ENCODE measurements around the gene LDLR.

DNA sequence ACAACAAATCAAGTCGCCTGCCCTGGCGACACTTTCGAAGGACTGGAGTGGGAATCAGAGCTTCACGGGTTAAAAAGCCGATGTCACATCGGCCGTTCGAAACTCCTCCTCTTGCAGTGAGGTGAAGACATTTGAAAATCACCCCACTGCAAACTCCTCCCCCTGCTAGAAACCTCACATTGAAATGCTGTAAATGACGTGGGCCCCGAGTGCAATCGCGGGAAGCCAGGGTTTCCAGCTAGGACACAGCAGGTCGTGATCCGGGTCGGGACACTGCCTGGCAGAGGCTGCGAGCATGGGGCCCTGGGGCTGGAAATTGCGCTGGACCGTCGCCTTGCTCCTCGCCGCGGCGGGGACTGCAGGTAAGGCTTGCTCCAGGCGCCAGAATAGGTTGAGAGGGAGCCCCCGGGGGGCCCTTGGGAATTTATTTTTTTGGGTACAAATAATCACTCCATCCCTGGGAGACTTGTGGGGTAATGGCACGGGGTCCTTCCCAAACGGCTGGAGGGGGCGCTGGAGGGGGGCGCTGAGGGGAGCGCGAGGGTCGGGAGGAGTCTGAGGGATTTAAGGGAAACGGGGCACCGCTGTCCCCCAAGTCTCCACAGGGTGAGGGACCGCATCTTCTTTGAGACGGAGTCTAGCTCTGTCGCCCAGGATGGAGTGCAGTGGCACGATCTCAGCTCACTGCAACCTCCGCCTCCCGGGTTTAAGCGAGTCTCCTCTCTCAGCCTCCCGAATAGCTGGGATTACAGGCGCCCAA is at the start of gene LDLR:
- TF ChIP-seq MYC (IDR thresholded peaks at IDR 0.05; ENCODE audit: borderline replicate concordance, low read length) (no peak), HOXB5 (CRISPR knock-in tag; IDR thresholded peaks at IDR 0.05) (no peak), HDAC2 (IDR thresholded peaks at IDR 0.05) (no peak), NFE2L2 (conservative IDR thresholded peaks at IDR 0.05; ENCODE audit: low read length) (no peak), POLR2A (IDR thresholded peaks at IDR 0.05; ENCODE audit: low read length) (peak; percentile 73), FOXS1 (CRISPR knock-in tag; IDR thresholded peaks at IDR 0.05) (no peak), JUNB (IDR thresholded peaks at IDR 0.05) (no peak), RFX5 (IDR thresholded peaks at IDR 0.05) (no peak), CEBPB (IDR thresholded peaks at IDR 0.05) (peak in 1 of 2 experiments; percentile 45; a peak in 2 of 4 replicates), HOXA7 (CRISPR knock-in tag; IDR thresholded peaks at IDR 0.05) (no peak), CHD2 (IDR thresholded peaks at IDR 0.05; ENCODE audit: low read length, partially characterized antibody) (no peak)
- TF ChIP-seq, protein P1, sequence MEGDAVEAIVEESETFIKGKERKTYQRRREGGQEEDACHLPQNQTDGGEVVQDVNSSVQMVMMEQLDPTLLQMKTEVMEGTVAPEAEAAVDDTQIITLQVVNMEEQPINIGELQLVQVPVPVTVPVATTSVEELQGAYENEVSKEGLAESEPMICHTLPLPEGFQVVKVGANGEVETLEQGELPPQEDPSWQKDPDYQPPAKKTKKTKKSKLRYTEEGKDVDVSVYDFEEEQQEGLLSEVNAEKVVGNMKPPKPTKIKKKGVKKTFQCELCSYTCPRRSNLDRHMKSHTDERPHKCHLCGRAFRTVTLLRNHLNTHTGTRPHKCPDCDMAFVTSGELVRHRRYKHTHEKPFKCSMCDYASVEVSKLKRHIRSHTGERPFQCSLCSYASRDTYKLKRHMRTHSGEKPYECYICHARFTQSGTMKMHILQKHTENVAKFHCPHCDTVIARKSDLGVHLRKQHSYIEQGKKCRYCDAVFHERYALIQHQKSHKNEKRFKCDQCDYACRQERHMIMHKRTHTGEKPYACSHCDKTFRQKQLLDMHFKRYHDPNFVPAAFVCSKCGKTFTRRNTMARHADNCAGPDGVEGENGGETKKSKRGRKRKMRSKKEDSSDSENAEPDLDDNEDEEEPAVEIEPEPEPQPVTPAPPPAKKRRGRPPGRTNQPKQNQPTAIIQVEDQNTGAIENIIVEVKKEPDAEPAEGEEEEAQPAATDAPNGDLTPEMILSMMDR (IDR thresholded peaks at IDR 0.05) = no peak
- TF ChIP-seq, protein P2, sequence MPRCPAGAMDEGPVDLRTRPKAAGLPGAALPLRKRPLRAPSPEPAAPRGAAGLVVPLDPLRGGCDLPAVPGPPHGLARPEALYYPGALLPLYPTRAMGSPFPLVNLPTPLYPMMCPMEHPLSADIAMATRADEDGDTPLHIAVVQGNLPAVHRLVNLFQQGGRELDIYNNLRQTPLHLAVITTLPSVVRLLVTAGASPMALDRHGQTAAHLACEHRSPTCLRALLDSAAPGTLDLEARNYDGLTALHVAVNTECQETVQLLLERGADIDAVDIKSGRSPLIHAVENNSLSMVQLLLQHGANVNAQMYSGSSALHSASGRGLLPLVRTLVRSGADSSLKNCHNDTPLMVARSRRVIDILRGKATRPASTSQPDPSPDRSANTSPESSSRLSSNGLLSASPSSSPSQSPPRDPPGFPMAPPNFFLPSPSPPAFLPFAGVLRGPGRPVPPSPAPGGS (IDR thresholded peaks at IDR 0.05) = no peak
